A549 (cell line): ENCODE measurements around the gene SPECC1L.

ENCODE experiments used
- CTCF ChIP-seq: fragments of >200 bp; sonication (Bioruptor Twin); formaldehyde crosslinking; IDR thresholded peaks from 3 replicates; pipeline ENCODE4 v1.5.1; 2016
- KDM1A ChIP-seq: fragments of 200-600 bp; sonication (generic); IDR thresholded peaks from 2 replicates; pipeline ENCODE4 v1.6.1; 2016; ENCODE audit warnings: low read depth, mild to moderate bottlenecking
- POLR2A ChIP-seq: IDR thresholded peaks from 2 replicates; pipeline ENCODE4 v1.6.1; 2012; ENCODE audit warnings: mild to moderate bottlenecking, low read length
- RAD21 ChIP-seq, 2 experiments: fragments of >200 bp in 1 of 2; sonication (Bioruptor Twin) in 1 of 2; formaldehyde crosslinking in 1 of 2; IDR thresholded peaks in 1 of 2; conservative IDR thresholded peaks in 1 of 2; 2 replicates in 1 of 2; 3 replicates in 1 of 2; pipeline ENCODE4 v1.6.1; 2012 to 2018; ENCODE audit warnings: inconsistent platforms in 1 of 2

- no peak for TF ChIP-seq POLR2A
- TF ChIP-seq CTCF, result no peak
- TF ChIP-seq KDM1A, result no peak
- no peak for TF ChIP-seq RAD21 (conservative IDR thresholded peaks at IDR 0.05 in 1 of 2, IDR thresholded peaks at IDR 0.05 in 1 of 2)
Observed at GRCh38 chr22:24305260-24305692, 34.6 kb downstream of the SPECC1L start.
